Panc1 (cell line): ENCODE results near the gene C1QC.

Source experiments
- CTCF ChIP-seq: fragments of 450-650 bp; IDR thresholded peaks from 2 replicates; pipeline ENCODE4 v1.5.1; 2017; ENCODE audit warnings: mild to moderate bottlenecking
- POLR2AphosphoS5 ChIP-seq: IDR thresholded peaks from 2 replicates; pipeline ENCODE4 v1.6.1; 2012; ENCODE audit warnings: mild to moderate bottlenecking, low read depth, low read length, moderate library complexity
- SIN3A ChIP-seq: IDR thresholded peaks from 2 replicates; pipeline ENCODE4 v1.6.1; 2012; ENCODE audit warnings: low read depth, mild to moderate bottlenecking, low read length, moderate library complexity, borderline replicate concordance; ENCODE audit not compliant: insufficient read depth
- TCF7L2 ChIP-seq: IDR thresholded peaks from 2 replicates; pipeline ENCODE4 v1.6.1; 2011; ENCODE audit warnings: mild to moderate bottlenecking, low read depth, low read length, inconsistent platforms
- TF ChIP-seq, protein P1 (sequence below), 2 experiments: IDR thresholded peaks; 2 replicates each; pipeline ENCODE4 v1.6.1; 2011 to 2012; ENCODE audit warnings: low read depth in 2 of 2, control low read depth in 1 of 2, low read length in 1 of 2, mild to moderate bottlenecking in 1 of 2, moderate library complexity in 1 of 2; ENCODE audit not compliant: insufficient read depth in 1 of 2

DNA sequence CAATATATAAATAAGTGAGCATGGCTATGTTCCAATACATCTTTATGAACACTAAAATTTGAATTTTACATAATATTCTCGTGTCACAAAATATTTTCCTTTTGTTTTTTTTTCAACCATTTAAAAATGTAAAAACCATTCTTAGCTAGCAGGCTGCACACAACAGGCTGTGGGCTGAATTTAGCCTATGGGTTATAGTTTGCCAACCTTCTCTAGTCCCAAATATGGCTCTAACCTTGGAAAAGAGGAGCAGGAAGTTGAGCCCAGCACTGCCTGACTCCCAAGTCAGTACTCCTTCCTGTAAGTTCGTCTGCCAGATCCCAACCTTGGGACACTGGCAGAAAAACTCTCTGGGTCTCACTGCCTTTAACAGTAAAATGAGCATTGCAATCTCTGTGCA, 23.0 kb downstream of the C1QC start:
- no peak for TF ChIP-seq CTCF
- no peak for TF ChIP-seq SIN3A
- no peak for TF ChIP-seq POLR2AphosphoS5
- TF ChIP-seq, protein P1, sequence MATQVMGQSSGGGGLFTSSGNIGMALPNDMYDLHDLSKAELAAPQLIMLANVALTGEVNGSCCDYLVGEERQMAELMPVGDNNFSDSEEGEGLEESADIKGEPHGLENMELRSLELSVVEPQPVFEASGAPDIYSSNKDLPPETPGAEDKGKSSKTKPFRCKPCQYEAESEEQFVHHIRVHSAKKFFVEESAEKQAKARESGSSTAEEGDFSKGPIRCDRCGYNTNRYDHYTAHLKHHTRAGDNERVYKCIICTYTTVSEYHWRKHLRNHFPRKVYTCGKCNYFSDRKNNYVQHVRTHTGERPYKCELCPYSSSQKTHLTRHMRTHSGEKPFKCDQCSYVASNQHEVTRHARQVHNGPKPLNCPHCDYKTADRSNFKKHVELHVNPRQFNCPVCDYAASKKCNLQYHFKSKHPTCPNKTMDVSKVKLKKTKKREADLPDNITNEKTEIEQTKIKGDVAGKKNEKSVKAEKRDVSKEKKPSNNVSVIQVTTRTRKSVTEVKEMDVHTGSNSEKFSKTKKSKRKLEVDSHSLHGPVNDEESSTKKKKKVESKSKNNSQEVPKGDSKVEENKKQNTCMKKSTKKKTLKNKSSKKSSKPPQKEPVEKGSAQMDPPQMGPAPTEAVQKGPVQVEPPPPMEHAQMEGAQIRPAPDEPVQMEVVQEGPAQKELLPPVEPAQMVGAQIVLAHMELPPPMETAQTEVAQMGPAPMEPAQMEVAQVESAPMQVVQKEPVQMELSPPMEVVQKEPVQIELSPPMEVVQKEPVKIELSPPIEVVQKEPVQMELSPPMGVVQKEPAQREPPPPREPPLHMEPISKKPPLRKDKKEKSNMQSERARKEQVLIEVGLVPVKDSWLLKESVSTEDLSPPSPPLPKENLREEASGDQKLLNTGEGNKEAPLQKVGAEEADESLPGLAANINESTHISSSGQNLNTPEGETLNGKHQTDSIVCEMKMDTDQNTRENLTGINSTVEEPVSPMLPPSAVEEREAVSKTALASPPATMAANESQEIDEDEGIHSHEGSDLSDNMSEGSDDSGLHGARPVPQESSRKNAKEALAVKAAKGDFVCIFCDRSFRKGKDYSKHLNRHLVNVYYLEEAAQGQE (IDR thresholded peaks at IDR 0.05; ENCODE audit: insufficient read depth in 1 of 2, low read depth in 2 of 2, low read length in 1 of 2): no peak
- no peak for TF ChIP-seq TCF7L2
